NCI-H1092 (cell line): ENCODE results near the gene KATNBL1.
A peak's percentile ranks its signal among the peaks of the same experiment; 100 is the strongest.

Source experiments
- DNase-seq: peaks from one replicate; lab custom pipeline; 2025; lab: John Stamatoyannopoulos, UW

The KATNBL1 gene

GRCh38 chr15:34114739-34115138, 95.2 kb downstream of the KATNBL1 start:
- no peak for DNase-seq

DNA sequence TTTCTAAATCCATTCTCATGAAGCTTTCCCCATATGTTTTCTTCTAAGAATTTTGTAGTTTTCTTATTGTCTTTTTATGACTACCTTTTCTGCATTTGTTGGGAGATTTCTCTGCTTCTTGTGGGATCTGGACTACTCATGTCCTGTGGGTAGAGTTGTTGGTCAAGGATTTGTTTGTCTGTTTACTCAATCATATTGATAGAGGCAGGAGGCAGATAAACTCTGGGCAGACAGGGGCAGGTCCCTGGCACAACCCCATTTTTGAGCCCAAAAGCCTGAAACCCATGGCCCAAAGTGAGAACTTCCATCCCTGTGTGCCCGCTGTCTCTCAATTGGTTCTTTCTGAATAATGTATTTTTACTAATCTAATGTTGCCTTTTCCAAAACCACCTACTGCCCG, 95.7 kb downstream of the KATNBL1 start:
- no peak for DNase-seq

DNA sequence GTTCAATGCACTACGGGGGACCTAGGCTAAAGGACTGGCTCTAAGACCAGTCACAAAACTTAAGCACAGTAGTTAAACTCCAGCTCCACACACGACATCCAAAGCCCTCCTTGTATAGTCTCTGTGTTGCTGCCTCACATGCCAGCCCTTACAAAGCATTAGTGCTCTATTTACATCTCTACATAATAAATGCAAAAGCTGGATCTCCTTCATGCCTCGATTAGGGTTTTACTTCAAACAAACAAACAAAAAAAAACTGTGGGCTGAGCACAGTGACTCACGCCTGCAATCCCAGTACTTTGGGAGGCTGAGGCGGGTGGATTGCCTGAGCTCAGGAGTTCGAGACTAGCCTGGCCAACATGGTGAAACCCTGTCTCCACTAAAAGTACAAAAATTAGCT, 98.4 kb downstream of the KATNBL1 start:
- no peak for DNase-seq

- DNase-seq = peak; percentile 5
Observed at GRCh38 chr15:34109797-34110663, 99.9 kb downstream of the KATNBL1 start.

DNA sequence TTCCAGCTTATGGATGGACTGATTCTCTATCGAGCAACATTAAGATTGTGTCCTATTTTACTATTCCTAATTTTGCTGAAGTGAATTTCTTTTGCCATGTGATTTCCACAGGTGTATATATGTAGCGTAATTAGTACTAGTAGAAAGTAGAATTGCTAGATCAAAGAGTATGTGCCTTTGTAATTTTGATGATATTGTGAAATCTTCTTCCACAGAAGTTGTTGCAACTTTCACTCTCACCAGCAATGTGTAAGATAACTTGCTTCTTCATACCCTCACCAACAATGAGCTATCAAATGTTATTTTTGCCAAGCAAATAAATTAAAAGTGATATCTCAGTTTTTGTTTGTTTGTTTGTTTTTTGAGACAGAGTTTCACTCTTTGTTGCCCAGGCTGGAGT, 102.6 kb downstream of the KATNBL1 start:
- DNase-seq = no peak

GRCh38 chr15:34106423-34106822, 103.5 kb downstream of the KATNBL1 start:
- DNase-seq = no peak

DNA sequence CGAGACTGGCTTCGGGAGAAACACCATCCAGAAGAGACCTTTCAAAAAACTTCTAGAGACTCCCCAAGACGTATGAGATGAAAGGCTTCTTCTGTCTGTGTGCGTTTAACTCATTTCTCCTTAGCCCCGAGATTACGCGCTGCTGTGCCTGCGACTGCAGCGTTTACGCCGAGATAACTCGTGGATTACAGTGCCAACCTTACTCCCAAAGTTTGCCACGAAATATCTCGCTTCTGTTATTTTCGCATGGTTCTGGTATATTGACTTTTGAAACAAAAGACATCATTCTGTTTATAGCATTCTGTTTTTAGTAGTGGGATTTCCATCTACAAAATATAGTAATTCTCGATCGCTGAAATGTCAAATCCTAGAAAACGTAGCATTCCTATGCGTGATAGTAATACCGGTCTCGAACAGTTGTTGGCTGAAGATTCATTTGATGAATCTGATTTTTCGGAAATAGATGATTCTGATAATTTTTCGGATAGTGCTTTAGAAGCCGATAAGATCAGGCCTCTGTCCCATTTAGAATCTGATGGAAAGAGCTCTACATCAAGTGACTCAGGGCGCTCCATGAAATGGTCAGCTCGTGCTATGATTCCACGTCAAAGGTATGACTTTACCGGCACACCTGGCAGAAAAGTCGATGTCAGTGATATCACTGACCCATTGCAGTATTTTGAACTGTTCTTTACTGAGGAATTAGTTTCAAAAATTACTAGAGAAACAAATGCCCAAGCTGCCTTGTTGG, 107.5 kb downstream of the KATNBL1 start:
- DNase-seq = no peak

- peak; percentile 94 for DNase-seq
Observed at GRCh38 chr15:34101366-34102174, 108.3 kb downstream of the KATNBL1 start, which contains the start of the genes EMC7 and PGBD4. Gene EMC7, minus strand, starts transcription at chr15:34101862. Its CDS starts 23 bp downstream, at chr15:34101839. Gene PGBD4, plus strand, starts transcription at chr15:34102083. Its CDS starts 449 bp downstream, at chr15:34102532.

- no peak for DNase-seq
Observed at GRCh38 chr15:34099914-34100313, 110.0 kb downstream of the KATNBL1 start.
